Neuronal stem cell (in vitro differentiated cells): ENCODE results near the gene RCC2.
"Not testable (repeated sequence)": the region's sequence is repeated elsewhere in the genome, so short reads cannot be mapped to it uniquely, and the experiment has no call there.

Source experiments
- DNase-seq: peaks from one replicate; pipeline ENCODE4 v3.0.0-alpha.2; 2013; ENCODE audit warnings: low spot score
- H2AFZ ChIP-seq: one replicate; pipeline ENCODE4 v1.6.1; 2013; ENCODE audit warnings: mild to moderate bottlenecking, low read length, inconsistent platforms
- H2AK5ac ChIP-seq: 2 replicates; pipeline ENCODE4 v1.6.1; 2013; ENCODE audit warnings: low read depth, mild to moderate bottlenecking, inconsistent platforms, low read length, moderate library complexity, mixed read lengths
- H2BK120ac ChIP-seq: 2 replicates; pipeline ENCODE4 v1.6.1; 2013; ENCODE audit warnings: low read depth, mild to moderate bottlenecking, inconsistent platforms, low read length, moderate library complexity, mixed read lengths
- H2BK12ac ChIP-seq: one replicate; pipeline ENCODE4 v1.6.1; 2013; ENCODE audit warnings: low read length, inconsistent platforms
- H2BK15ac ChIP-seq: 2 replicates; pipeline ENCODE4 v1.6.1; 2013; ENCODE audit warnings: mild to moderate bottlenecking, low read length, inconsistent platforms, mixed read lengths
- H2BK5ac ChIP-seq: one replicate; pipeline ENCODE4 v1.6.1; 2013; ENCODE audit warnings: inconsistent platforms, mild to moderate bottlenecking, low read length, moderate library complexity
- H3K14ac ChIP-seq: one replicate; pipeline ENCODE4 v1.6.1; 2013; ENCODE audit warnings: low read length, inconsistent platforms
- H3K18ac ChIP-seq: 2 replicates; pipeline ENCODE4 v1.6.1; 2013; ENCODE audit warnings: low read length, inconsistent platforms
- H3K23ac ChIP-seq: 2 replicates; pipeline ENCODE4 v1.6.1; 2013; ENCODE audit warnings: low read depth, mild to moderate bottlenecking, mixed read lengths, low read length, inconsistent platforms; ENCODE audit not compliant: poor library complexity
- H3K27ac ChIP-seq: replicated peaks from 3 replicates; pipeline ENCODE4 v1.5.1; 2013; ENCODE audit warnings: low read length, inconsistent platforms
- H3K27me3 ChIP-seq, 3 experiments: 2 replicates each; pipeline ENCODE4 v1.6.1; 2013; ENCODE audit warnings: low read length in 3 of 3, mild to moderate bottlenecking in 2 of 3, inconsistent platforms in 1 of 3, low read depth in 1 of 3, mixed read lengths in 1 of 3, moderate library complexity in 1 of 3; ENCODE audit not compliant: control insufficient read depth in 3 of 3, insufficient read depth in 3 of 3
- H3K36me3 ChIP-seq, 2 donors: replicated peaks in 1 of 2; 2 replicates each; pipeline ENCODE4 v1.6.1; 2013; ENCODE audit warnings: low read length in 2 of 2; ENCODE audit not compliant: control insufficient read depth in 2 of 2, insufficient read depth in 2 of 2
- H3K4ac ChIP-seq: 2 replicates; pipeline ENCODE4 v1.6.1; 2013; ENCODE audit warnings: inconsistent platforms, mild to moderate bottlenecking, low read length, moderate library complexity
- H3K4me1 ChIP-seq, 2 donors: 1 replicate in 1 of 2; 2 replicates in 1 of 2; pipeline ENCODE4 v1.6.1; 2013; ENCODE audit warnings: low read length in 2 of 2, low read depth in 1 of 2; ENCODE audit not compliant: control insufficient read depth in 2 of 2, insufficient read depth in 1 of 2
- H3K4me2 ChIP-seq: one replicate; pipeline ENCODE4 v1.6.1; 2013; ENCODE audit warnings: mild to moderate bottlenecking, low read length, inconsistent platforms; ENCODE audit not compliant: insufficient read depth, poor library complexity, severe bottlenecking
- H3K4me3 ChIP-seq, 2 donors: 2 replicates each; pipeline ENCODE4 v1.5.1; 2013; ENCODE audit warnings: low read length in 2 of 2, mild to moderate bottlenecking in 2 of 2, inconsistent platforms in 1 of 2, moderate library complexity in 1 of 2
- H3K79me1 ChIP-seq: one replicate; pipeline ENCODE4 v1.6.1; 2013; ENCODE audit warnings: low read depth, mild to moderate bottlenecking, inconsistent platforms, low read length, moderate library complexity
- H3K9ac ChIP-seq: one replicate; pipeline ENCODE4 v1.6.1; 2013; ENCODE audit warnings: mild to moderate bottlenecking, low read depth, low read length, inconsistent platforms; ENCODE audit not compliant: poor library complexity
- H3K9me3 ChIP-seq, 2 donors: replicated peaks in 1 of 2; 2 replicates each; pipeline versions ENCODE3 to v1.6.1; 2013; ENCODE audit warnings: low read length in 2 of 2, mild to moderate bottlenecking in 2 of 2, inconsistent platforms in 1 of 2, low read depth in 1 of 2, mixed read lengths in 1 of 2, moderate library complexity in 1 of 2; ENCODE audit not compliant: control insufficient read depth in 2 of 2, insufficient read depth in 1 of 2
- H4K8ac ChIP-seq: one replicate; pipeline ENCODE4 v1.6.1; 2013; ENCODE audit warnings: low read depth, mild to moderate bottlenecking, inconsistent platforms, low read length, moderate library complexity
- H4K91ac ChIP-seq: one replicate; pipeline ENCODE4 v1.6.1; 2013; ENCODE audit warnings: low read length, low read depth, mild to moderate bottlenecking, inconsistent platforms; ENCODE audit not compliant: poor library complexity
- WGBS, 2 donors: extraction: QIAGEN DNeasy Blood & Tissue Kit; methylation state at CpG; one replicate each; pipeline ENCODE4 v1.1.7; 2013; ENCODE audit warnings: missing lambda C conversion rate in 2 of 2, mixed read lengths in 1 of 2; ENCODE audit not compliant: insufficient read length in 2 of 2, insufficient replicate concordance in 1 of 2; ENCODE audit errors: extremely low coverage in 2 of 2; 5-methylcytosine and 5-hydroxymethylcytosine counted together

RCC2 gene

GRCh38 chr1:17458794-17459193 lies 19.3 kb upstream of the RCC2 start:
- no CpG with 5 or more reads among the region's 1 CpG for WGBS, 2 donors
- H3K9ac ChIP-seq: no peak overlapping the region
- no peak overlapping the region for H2AFZ ChIP-seq
- H3K36me3 ChIP-seq: no peaks in the 10 kb centered on the region
- no peaks in the 10 kb centered on the region for H3K79me1 ChIP-seq
- no peak overlapping the region for H2BK15ac ChIP-seq
- H3K4ac ChIP-seq: no peak overlapping the region
- no peaks in the 10 kb centered on the region for H3K4me1 ChIP-seq
- H3K27ac ChIP-seq: no peak overlapping the region
- H3K4me3 ChIP-seq: no peak overlapping the region
- H2BK12ac ChIP-seq: no peak overlapping the region
- H3K4me2 ChIP-seq: no peak overlapping the region
- no peak overlapping the region for H2BK120ac ChIP-seq
- no peaks in the 10 kb centered on the region for H3K27me3 ChIP-seq
- H4K91ac ChIP-seq: no peak overlapping the region
- no peak overlapping the region for H3K14ac ChIP-seq
- H3K23ac ChIP-seq: no peak overlapping the region
- H2BK5ac ChIP-seq: no peak overlapping the region
- DNase-seq: no peak
- H3K18ac ChIP-seq: no peak overlapping the region
- H4K8ac ChIP-seq: no peak overlapping the region
- H2AK5ac ChIP-seq: no peak overlapping the region
- H3K9me3 ChIP-seq: no peaks in the 10 kb centered on the region

GRCh38 chr1:17452686-17453085 lies 13.2 kb upstream of the RCC2 start:
- H2BK120ac ChIP-seq: no peak overlapping the region
- H2AK5ac ChIP-seq: no peak overlapping the region
- H3K27me3 ChIP-seq: peaks cover 0 to 7% (median 0%) of the 10 kb centered on the region in 3 experiments
- H2BK12ac ChIP-seq: no peak overlapping the region
- H3K18ac ChIP-seq: no peak overlapping the region
- no peak overlapping the region for H3K27ac ChIP-seq
- H3K4me3 ChIP-seq: no peak overlapping the region
- no peaks in the 10 kb centered on the region for H3K9me3 ChIP-seq
- H3K4me1 ChIP-seq: no peaks in the 10 kb centered on the region
- no peak overlapping the region for H3K9ac ChIP-seq
- H3K4me2 ChIP-seq: no peak overlapping the region
- H3K36me3 ChIP-seq: no peaks in the 10 kb centered on the region
- no peak overlapping the region for H3K23ac ChIP-seq
- DNase-seq: no peak
- no peak overlapping the region for H4K8ac ChIP-seq
- no peak overlapping the region for H2AFZ ChIP-seq
- no peak overlapping the region for H4K91ac ChIP-seq
- WGBS, 2 donors: no CpG with 5 or more reads among the region's 4 CpGs
- no peak overlapping the region for H3K14ac ChIP-seq
- H3K79me1 ChIP-seq: no peaks in the 10 kb centered on the region
- no peak overlapping the region for H2BK5ac ChIP-seq
- H3K4ac ChIP-seq: no peak overlapping the region
- H2BK15ac ChIP-seq: no peak overlapping the region

- H3K27ac ChIP-seq, H2BK15ac ChIP-seq, H2AFZ ChIP-seq, H3K4me2 ChIP-seq, DNase-seq, H3K4ac ChIP-seq, H2BK120ac ChIP-seq, H3K23ac ChIP-seq, H3K9me3 ChIP-seq, H2BK5ac ChIP-seq, H2AK5ac ChIP-seq, H3K36me3 ChIP-seq, H3K9ac ChIP-seq, H3K18ac ChIP-seq, H2BK12ac ChIP-seq, H3K14ac ChIP-seq, H4K91ac ChIP-seq, H3K79me1 ChIP-seq, H3K4me3 ChIP-seq, H3K4me1 ChIP-seq, H4K8ac ChIP-seq: not testable (repeated sequence)
- peaks cover 0 to 12% (median 0%) of the 10 kb centered on the region in 3 experiments for H3K27me3 ChIP-seq
- WGBS, 2 donors: no CpG with 5 or more reads among the region's 10 CpGs
Measured at GRCh38 chr1:17452203-17452602, 12.7 kb upstream of the RCC2 start.

- WGBS, 2 donors: no CpG with 5 or more reads among the region's 7 CpGs
- Histone ChIP-seq H2AK5ac (no peak overlapping the region), H2BK12ac (no peak overlapping the region), H3K36me3 (no peaks in the 10 kb centered on the region), H3K4me3 (no peak overlapping the region), H2BK5ac (no peak overlapping the region), H2BK120ac (no peak overlapping the region), H3K79me1 (no peaks in the 10 kb centered on the region), H3K4me2 (no peak overlapping the region), H3K18ac (no peak overlapping the region), H3K23ac (no peak overlapping the region), H4K91ac (no peak overlapping the region), H2BK15ac (no peak overlapping the region), H4K8ac (no peak overlapping the region), H2AFZ (no peak overlapping the region), H3K9me3 (no peaks in the 10 kb centered on the region), H3K27ac (no peak overlapping the region), H3K27me3 (peaks cover 0 to 12% (median 0%) of the 10 kb centered on the region in 3 experiments), H3K14ac (no peak overlapping the region), H3K4ac (no peak overlapping the region), H3K4me1 (no peaks in the 10 kb centered on the region), H3K9ac (no peak overlapping the region)
- no peak for DNase-seq
Measured at GRCh38 chr1:17451731-17452130, 12.3 kb upstream of the RCC2 start.
